Suprapubic skin (tissue), 4 donors: ENCODE data around the gene HESX1. TPM values are rescaled to one million over a fixed set of nuclear protein-coding genes. Genes with fewer than 3 reads are reported as not detected.

Source experiments
- DNase-seq, 2 donors: peaks; one replicate each; pipeline ENCODE4 v3.0.0-alpha.2; 2019; ENCODE audit warnings: low spot score in 2 of 2
- H3K27ac ChIP-seq: fragments of 200-600 bp; sonication (generic); one replicate; pipeline ENCODE4 v1.5.1; 2019
- H3K27me3 ChIP-seq: fragments of 200-600 bp; sonication (generic); one replicate; pipeline ENCODE4 v1.5.1; 2019
- H3K36me3 ChIP-seq: fragments of 200-600 bp; sonication (generic); one replicate; pipeline ENCODE4 v1.5.1; 2019
- H3K4me1 ChIP-seq: fragments of 200-600 bp; sonication (generic); one replicate; pipeline ENCODE4 v1.5.1; 2019
- H3K4me3 ChIP-seq: fragments of 200-600 bp; sonication (generic); one replicate; pipeline ENCODE4 v1.5.1; 2019; ENCODE audit warnings: mild to moderate bottlenecking
- H3K9me3 ChIP-seq: fragments of 200-600 bp; sonication (generic); one replicate; pipeline ENCODE4 v1.5.1; 2019
- EP300 ChIP-seq: sonication (generic); formaldehyde crosslinking; IDR thresholded peaks from one replicate; pipeline ENCODE4 v1.6.1; 2017; ENCODE audit warnings: antibody characterized with exemption
- POLR2A ChIP-seq, 2 donors: fragments of 450-650 bp; IDR thresholded peaks; one replicate each; pipeline ENCODE4 v1.6.1; 2017; ENCODE audit warnings: antibody characterized with exemption in 2 of 2, mild to moderate bottlenecking in 2 of 2, moderate library complexity in 2 of 2
- POLR2AphosphoS5 ChIP-seq, 3 donors: sonication (generic); formaldehyde crosslinking; IDR thresholded peaks; one replicate each; pipeline ENCODE4 v1.6.1; 2017; ENCODE audit warnings: antibody characterized with exemption in 3 of 3
- WGBS: methylation state at CpG from one replicate; pipeline ENCODE4 v1.1.5; 2018; 5-methylcytosine and 5-hydroxymethylcytosine counted together
- total RNA-seq, 4 donors: library from RNA; depleted of rRNA; stranded (reverse); fragments of >200 nt; gene quantifications; one replicate each; pipeline ENCODE4 v1.1.0, GENCODE V29; 2016
- TF ChIP-seq, protein P1 (sequence below), 2 donors: fragments of 200-600 bp in 1 of 2; fragments of 450-650 bp in 1 of 2; sonication (generic) in 1 of 2; IDR thresholded peaks; one replicate each; pipeline ENCODE4 v1.5.1; 2016 to 2019; ENCODE audit warnings: antibody characterized with exemption in 2 of 2, mild to moderate bottlenecking in 1 of 2, moderate library complexity in 1 of 2

HESX1 gene
- total RNA-seq, 4 donors from 2014 or later: 0.76 to 4.7 (median 0.89) TPM; not detected in 1

DNA sequence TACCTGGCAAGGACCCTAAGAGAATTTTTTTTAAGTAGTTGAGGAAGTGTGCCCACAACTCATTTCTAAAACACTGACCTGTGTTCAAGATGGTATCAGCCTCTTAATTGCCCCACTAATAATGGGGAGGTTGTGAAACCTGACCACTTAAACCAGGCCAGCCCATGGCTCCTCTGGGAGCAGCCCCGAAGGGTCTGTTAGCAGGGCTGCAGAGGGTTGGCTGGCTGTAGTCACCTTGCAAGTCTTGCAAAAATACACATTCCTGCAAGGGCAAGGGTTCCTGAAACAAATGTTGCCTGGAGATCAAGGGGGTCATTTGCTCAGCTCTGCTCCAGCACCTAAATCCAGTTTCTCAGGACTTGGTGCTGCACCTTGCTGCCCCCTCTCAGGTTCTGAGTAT, 37.9 kb downstream of the HESX1 start:
- TF ChIP-seq POLR2AphosphoS5 (IDR thresholded peaks at IDR 0.05) (no peak), POLR2A (IDR thresholded peaks at IDR 0.05) (no peak), EP300 (no peak)
- TF ChIP-seq, protein P1, sequence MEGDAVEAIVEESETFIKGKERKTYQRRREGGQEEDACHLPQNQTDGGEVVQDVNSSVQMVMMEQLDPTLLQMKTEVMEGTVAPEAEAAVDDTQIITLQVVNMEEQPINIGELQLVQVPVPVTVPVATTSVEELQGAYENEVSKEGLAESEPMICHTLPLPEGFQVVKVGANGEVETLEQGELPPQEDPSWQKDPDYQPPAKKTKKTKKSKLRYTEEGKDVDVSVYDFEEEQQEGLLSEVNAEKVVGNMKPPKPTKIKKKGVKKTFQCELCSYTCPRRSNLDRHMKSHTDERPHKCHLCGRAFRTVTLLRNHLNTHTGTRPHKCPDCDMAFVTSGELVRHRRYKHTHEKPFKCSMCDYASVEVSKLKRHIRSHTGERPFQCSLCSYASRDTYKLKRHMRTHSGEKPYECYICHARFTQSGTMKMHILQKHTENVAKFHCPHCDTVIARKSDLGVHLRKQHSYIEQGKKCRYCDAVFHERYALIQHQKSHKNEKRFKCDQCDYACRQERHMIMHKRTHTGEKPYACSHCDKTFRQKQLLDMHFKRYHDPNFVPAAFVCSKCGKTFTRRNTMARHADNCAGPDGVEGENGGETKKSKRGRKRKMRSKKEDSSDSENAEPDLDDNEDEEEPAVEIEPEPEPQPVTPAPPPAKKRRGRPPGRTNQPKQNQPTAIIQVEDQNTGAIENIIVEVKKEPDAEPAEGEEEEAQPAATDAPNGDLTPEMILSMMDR (IDR thresholded peaks at IDR 0.05): no peak
- WGBS: 78% methylated on average over 1 of the region's 1 CpG
- H3K4me1 ChIP-seq: peaks cover 49% of the 10 kb centered on the region

GRCh38 chr3:57160765-57161538, 38.8 kb downstream of the HESX1 start:
- Histone ChIP-seq H3K9me3 (no peaks in the 10 kb centered on the region), H3K4me1 (peaks cover 49% of the 10 kb centered on the region), H3K36me3 (no peaks in the 10 kb centered on the region), H3K4me3 (no peak overlapping the region), H3K27me3 (no peaks in the 10 kb centered on the region), H3K27ac (peak overlapping the region; percentile 14)
- 30% methylated on average over 5 of the region's 5 CpGs for WGBS
- DNase-seq: no peak
- no peak for TF ChIP-seq POLR2AphosphoS5 (IDR thresholded peaks at IDR 0.05)
- no peak for TF ChIP-seq POLR2A (IDR thresholded peaks at IDR 0.05)
- no peak for TF ChIP-seq EP300
- TF ChIP-seq, protein P1 (IDR thresholded peaks at IDR 0.05): no peak

More for the DNA sequence above, 37.9 kb downstream of the HESX1 start:
- no peak for DNase-seq
- Histone ChIP-seq H3K27ac (no peak overlapping the region), H3K9me3 (no peaks in the 10 kb centered on the region), H3K27me3 (no peaks in the 10 kb centered on the region), H3K4me3 (no peak overlapping the region), H3K36me3 (no peaks in the 10 kb centered on the region)

GRCh38 chr3:57160076-57160764, 39.6 kb downstream of the HESX1 start:
- no peak for TF ChIP-seq POLR2AphosphoS5 (IDR thresholded peaks at IDR 0.05)
- TF ChIP-seq, protein P1 (IDR thresholded peaks at IDR 0.05): no peak
- no peak for TF ChIP-seq POLR2A (IDR thresholded peaks at IDR 0.05)
- TF ChIP-seq EP300: no peak
- 67% methylated on average over 8 of the region's 8 CpGs for WGBS
- no peaks in the 10 kb centered on the region for H3K9me3 ChIP-seq
- H3K27ac ChIP-seq: peak overlapping the region; percentile 14
- no peaks in the 10 kb centered on the region for H3K36me3 ChIP-seq
- H3K4me3 ChIP-seq: no peak overlapping the region
- H3K27me3 ChIP-seq: no peaks in the 10 kb centered on the region
- peaks cover 49% of the 10 kb centered on the region for H3K4me1 ChIP-seq
- no peak for DNase-seq

DNA sequence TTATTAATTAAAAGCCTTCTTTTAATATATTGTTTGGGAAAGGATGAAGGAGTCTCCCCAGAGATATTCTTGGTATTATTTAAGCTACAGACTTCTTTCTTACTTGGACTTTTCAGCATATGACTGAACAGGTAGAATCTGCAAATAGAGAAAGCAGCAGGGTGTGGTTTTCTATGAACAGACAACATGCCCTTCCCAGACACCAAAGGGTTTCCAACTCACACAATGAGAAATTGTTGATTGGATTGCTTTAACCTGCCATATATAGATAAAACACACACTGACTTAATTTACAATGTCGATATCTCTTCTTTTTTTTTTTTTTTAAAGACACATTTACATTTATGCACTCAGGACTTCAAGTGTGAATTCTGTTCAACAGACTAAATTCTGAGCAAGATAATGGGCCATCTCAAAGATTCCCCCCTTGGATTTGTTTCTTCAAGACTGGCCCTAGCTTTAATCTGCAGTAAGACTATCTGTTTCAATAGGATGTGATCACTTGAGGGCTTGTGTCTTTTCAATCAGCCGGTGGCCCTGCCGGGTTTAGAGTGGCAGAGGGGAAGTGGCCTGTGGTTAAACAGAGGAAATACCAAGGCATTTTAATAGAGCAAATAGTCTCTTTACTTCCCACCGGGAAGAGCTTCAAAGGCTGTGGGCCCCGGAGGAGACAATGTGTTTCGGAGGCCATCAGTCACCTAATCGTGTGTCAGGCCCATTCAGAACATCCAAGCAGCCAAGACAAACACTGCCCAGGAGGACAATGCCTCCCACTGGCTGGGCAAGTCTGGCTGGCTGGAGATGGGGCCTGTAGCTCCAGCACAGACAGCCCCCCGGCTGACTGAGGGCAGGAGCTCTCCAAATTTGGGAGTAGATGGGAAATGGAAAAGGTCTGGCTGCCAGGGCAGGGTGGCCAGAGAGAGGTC, 40.7 kb downstream of the HESX1 start:
- Histone ChIP-seq H3K27me3 (no peaks in the 10 kb centered on the region), H3K4me3 (no peak overlapping the region), H3K9me3 (no peaks in the 10 kb centered on the region), H3K4me1 (peaks cover 39% of the 10 kb centered on the region), H3K36me3 (no peaks in the 10 kb centered on the region), H3K27ac (no peak overlapping the region)
- no peak for DNase-seq
- no peak for TF ChIP-seq EP300
- TF ChIP-seq POLR2AphosphoS5 (IDR thresholded peaks at IDR 0.05): no peak
- no peak for TF ChIP-seq POLR2A (IDR thresholded peaks at IDR 0.05)
- 45% methylated on average over 8 of the region's 8 CpGs for WGBS

- 63% methylated on average over 3 of the region's 3 CpGs for WGBS
- no peaks in the 10 kb centered on the region for H3K36me3 ChIP-seq
- H3K27me3 ChIP-seq: no peaks in the 10 kb centered on the region
- no peak overlapping the region for H3K27ac ChIP-seq
- no peak overlapping the region for H3K4me3 ChIP-seq
- TF ChIP-seq POLR2AphosphoS5 (IDR thresholded peaks at IDR 0.05): no peak
- no peaks in the 10 kb centered on the region for H3K9me3 ChIP-seq
- H3K4me1 ChIP-seq: peaks cover 34% of the 10 kb centered on the region
- no peak for DNase-seq
These were observed 41.5 kb downstream of the HESX1 start for GRCh38 chr3:57158325-57158724.
